HAP-1 (cell line): ENCODE results near the gene DAZ4.
"Not testable (repeated sequence)": the region's sequence is repeated elsewhere in the genome, so short reads cannot be mapped to it uniquely, and the experiment has no call there.

ENCODE experiments used
- DNase-seq, 2 experiments: peaks; one replicate each; pipeline ENCODE4 v3.0.0-alpha.2; 2016 to 2020; ENCODE audit warnings: low spot score in 2 of 2
- H3K27me3 ChIP-seq: fragments of 250-450 bp; sonication (Bioruptor Pico); 2 replicates; pipeline ENCODE4 v1.5.1; 2020; ENCODE audit warnings: low read depth, mild to moderate bottlenecking, moderate library complexity
- H3K36me3 ChIP-seq: fragments of 250-450 bp; sonication (Bioruptor Pico); replicated peaks from 2 replicates; pipeline ENCODE4 v1.5.1; 2020; ENCODE audit warnings: mild to moderate bottlenecking
- H3K4me1 ChIP-seq: fragments of 250-450 bp; sonication (Bioruptor Pico); 2 replicates; pipeline ENCODE4 v1.5.1; 2020; ENCODE audit warnings: mild to moderate bottlenecking
- H3K4me3 ChIP-seq: fragments of 250-450 bp; sonication (Bioruptor Pico); 2 replicates; pipeline ENCODE4 v1.5.1; 2020; ENCODE audit warnings: mild to moderate bottlenecking, moderate library complexity
- H3K9me3 ChIP-seq: fragments of 250-450 bp; sonication (Bioruptor Pico); 2 replicates; pipeline ENCODE4 v1.5.1; 2020; ENCODE audit warnings: mild to moderate bottlenecking, moderate library complexity
- in situ Hi-C: fragments of 300-500 bp; cut with MboI; formaldehyde crosslinking; loops from 3 replicates; pipeline ENCODE4 v1.14.3; 2020; ENCODE audit warnings: low sequenced_read_pairs, inconsistent platforms, mixed read lengths

The DAZ4 gene

DNA sequence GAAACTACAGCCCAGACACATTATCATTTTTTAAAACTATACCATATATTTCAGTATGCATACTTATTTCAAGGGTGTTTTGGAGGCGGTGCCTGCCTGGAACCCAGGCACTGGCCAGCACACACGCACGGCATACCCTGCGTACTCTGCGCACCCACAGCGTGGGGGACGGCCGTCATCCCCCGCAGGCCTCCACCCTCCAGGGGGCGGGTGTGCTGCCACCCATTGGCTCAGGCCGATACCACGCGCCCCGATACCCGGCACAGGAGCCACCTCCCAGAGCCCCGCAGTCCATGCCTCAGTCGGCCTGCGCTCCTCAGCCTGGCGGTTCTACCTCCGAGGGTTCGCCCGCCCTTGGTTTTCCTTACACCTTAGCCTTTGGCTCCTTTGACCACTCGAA is at the start of gene DAZ4:
Gene DAZ4, plus strand, starts transcription at position 301 of the 400 bp plus-strand sequence. CDS start 208 bp downstream, outside the sequence.
- H3K27me3 ChIP-seq, H3K4me1 ChIP-seq, H3K9me3 ChIP-seq, H3K4me3 ChIP-seq, DNase-seq, H3K36me3 ChIP-seq, in situ Hi-C loops: not testable (repeated sequence)

DNA sequence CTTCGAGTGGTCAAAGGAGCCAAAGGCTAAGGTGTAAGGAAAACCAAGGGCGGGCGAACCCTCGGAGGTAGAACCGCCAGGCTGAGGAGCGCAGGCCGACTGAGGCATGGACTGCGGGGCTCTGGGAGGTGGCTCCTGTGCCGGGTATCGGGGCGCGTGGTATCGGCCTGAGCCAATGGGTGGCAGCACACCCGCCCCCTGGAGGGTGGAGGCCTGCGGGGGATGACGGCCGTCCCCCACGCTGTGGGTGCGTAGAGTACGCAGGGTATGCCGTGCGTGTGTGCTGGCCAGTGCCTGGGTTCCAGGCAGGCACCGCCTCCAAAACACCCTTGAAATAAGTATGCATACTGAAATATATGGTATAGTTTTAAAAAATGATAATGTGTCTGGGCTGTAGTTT is 20.4 kb upstream of the DAZ4 start, which contains the start of gene DAZ3:
Gene DAZ3, minus strand, starts transcription at position 101 of the 400 bp plus-strand sequence. CDS start 208 bp downstream, outside the sequence.
- H3K27me3 ChIP-seq, H3K36me3 ChIP-seq, DNase-seq, H3K4me3 ChIP-seq, H3K4me1 ChIP-seq, H3K9me3 ChIP-seq, in situ Hi-C loops: not testable (repeated sequence)

DNA sequence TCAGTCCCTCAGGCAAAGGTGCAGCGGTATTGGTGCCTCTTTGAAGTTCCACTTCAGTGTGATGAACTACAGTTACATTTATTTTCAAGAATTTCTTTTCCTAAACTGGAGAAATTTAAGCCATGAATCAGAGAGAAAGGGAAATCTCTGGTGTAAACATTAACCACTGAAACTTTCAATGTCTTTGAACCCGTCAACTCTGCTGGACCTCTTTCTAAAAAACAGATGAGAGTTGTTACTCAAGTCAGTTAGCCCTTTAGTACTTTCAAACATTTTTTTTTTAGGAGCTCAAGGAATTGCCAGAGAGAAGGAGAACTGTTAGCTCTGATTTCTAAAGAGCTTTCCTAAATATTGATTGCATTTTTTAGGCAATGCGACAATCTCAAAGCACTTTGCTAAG is 11.9 kb upstream of the DAZ4 start:
- DNase-seq, H3K9me3 ChIP-seq, in situ Hi-C loops, H3K36me3 ChIP-seq, H3K4me1 ChIP-seq, H3K27me3 ChIP-seq, H3K4me3 ChIP-seq: not testable (repeated sequence)

GRCh38 chrY:24824184-24824879 is 9.4 kb upstream of the DAZ4 start:
- H3K9me3 ChIP-seq, H3K27me3 ChIP-seq, in situ Hi-C loops, H3K4me1 ChIP-seq, H3K36me3 ChIP-seq, DNase-seq, H3K4me3 ChIP-seq: not testable (repeated sequence)

DNA sequence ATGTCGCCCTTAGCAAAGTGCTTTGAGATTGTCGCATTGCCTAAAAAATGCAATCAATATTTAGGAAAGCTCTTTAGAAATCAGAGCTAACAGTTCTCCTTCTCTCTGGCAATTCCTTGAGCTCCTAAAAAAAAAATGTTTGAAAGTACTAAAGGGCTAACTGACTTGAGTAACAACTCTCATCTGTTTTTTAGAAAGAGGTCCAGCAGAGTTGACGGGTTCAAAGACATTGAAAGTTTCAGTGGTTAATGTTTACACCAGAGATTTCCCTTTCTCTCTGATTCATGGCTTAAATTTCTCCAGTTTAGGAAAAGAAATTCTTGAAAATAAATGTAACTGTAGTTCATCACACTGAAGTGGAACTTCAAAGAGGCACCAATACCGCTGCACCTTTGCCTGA is 8.7 kb upstream of the DAZ4 start:
- DNase-seq, in situ Hi-C loops, H3K27me3 ChIP-seq, H3K4me3 ChIP-seq, H3K9me3 ChIP-seq, H3K4me1 ChIP-seq, H3K36me3 ChIP-seq: not testable (repeated sequence)
